MG63 (cell line): Measurements from ENCODE around the gene MARCO. TPM values are rescaled to one million over a fixed set of nuclear protein-coding genes. Genes with fewer than 3 reads are reported as not detected.
"Not testable (repeated sequence)": the region's sequence is repeated elsewhere in the genome, so short reads cannot be mapped to it uniquely, and the experiment has no call there.

Experiments
- DNase-seq: peaks from one replicate; pipeline ENCODE4 v3.0.0-alpha.2; 2020
- H3K27me3 ChIP-seq: fragments of 250-450 bp; sonication (Bioruptor Pico); 2 replicates; pipeline ENCODE4 v1.5.1; 2020; ENCODE audit warnings: mild to moderate bottlenecking, moderate library complexity
- H3K36me3 ChIP-seq: fragments of 250-450 bp; sonication (Bioruptor Pico); 2 replicates; pipeline ENCODE4 v1.5.1; 2020; ENCODE audit warnings: mild to moderate bottlenecking, moderate library complexity
- H3K4me3 ChIP-seq: fragments of 250-450 bp; sonication (Bioruptor Pico); 2 replicates; pipeline ENCODE4 v1.5.1; 2020; ENCODE audit warnings: mild to moderate bottlenecking, moderate library complexity
- H3K9me3 ChIP-seq: fragments of 250-450 bp; sonication (Bioruptor Pico); 2 replicates; pipeline ENCODE4 v1.5.1; 2020; ENCODE audit warnings: mild to moderate bottlenecking, moderate library complexity
- total RNA-seq: library from RNA; depleted of rRNA; stranded (reverse); fragments of >200 nt; shearing (Covaris generic); gene quantifications from 2 replicates; pipeline ENCODE4 v1.2.3, GENCODE V29; 2014; ENCODE audit warnings: low replicate concordance; rRNA removed

Gene MARCO
- total RNA-seq, 1 experiment from 2014 or later: not detected

DNA sequence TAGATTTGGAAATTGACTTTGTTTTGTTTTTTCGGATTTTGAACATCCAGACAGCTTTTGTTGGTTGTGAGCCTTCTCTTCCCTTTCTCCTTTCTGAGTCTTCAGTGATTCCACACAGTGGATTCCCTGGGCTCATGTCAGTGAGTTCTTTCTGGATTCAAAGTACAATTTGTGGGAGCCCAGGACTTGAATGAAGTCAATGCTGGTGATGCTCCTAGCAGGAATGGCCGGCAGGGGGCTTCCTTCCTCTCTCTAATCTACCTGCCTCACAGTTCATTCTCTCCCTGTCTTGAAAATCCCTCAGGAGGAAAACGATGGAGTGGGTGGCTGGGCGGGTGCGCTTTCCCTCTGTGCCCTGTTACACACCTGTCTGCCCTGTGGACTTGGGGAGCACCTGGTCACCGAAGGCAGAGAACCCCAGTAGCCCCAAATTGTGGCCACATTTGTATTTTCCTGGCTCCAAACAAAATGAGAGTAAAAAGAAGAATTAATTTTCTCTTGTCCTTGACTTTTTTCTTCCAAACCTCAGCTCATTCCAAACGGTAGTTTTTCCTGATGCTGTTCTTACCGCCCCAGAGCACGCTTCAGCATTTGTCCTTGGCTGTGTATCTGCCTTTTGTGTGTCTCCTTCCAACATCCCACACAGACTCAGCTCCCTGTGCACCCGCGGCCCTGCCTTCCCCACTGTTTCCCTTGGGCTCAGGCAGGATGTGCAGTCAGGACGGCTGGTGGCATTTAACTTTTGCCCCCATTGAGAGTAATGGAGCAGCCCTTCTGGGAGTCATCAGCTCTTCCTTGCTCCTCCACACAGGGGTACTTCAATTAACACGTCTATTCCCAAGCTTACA lies 86.6 kb downstream of the MARCO start:
- Histone ChIP-seq H3K27me3 (peaks cover 13% of the 10 kb centered on the region; the same call in 1 of the 2 replicates), H3K4me3 (no peak overlapping the region), H3K9me3 (no peaks in the 10 kb centered on the region), H3K36me3 (no peaks in the 10 kb centered on the region)
- DNase-seq: peak; percentile 34

DNA sequence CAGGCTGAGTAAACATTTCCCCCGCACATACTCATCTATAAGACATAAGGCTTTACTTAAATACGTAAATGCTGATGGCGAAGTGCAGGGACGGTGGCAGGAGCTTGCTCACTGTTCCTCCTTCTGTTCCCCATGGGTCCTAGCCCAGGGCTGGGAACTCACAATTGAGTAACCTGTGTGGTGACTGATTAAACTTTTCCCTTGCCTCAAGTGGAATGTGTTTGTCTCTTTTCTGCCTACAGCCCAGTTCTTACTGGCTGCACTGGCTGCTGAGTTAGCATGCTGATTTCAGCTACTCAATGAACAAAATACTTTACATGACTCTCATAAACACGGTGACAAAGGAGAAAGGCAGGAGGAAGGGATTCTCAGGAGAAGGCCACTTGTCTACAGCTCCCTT lies 87.3 kb downstream of the MARCO start:
- DNase-seq: no peak
- Histone ChIP-seq H3K36me3 (no peaks in the 10 kb centered on the region), H3K4me3 (no peak overlapping the region), H3K27me3 (peaks cover 13% of the 10 kb centered on the region; the same call in 1 of the 2 replicates), H3K9me3 (peaks cover 1% of the 10 kb centered on the region; the same call in 1 of the 2 replicates)

DNA sequence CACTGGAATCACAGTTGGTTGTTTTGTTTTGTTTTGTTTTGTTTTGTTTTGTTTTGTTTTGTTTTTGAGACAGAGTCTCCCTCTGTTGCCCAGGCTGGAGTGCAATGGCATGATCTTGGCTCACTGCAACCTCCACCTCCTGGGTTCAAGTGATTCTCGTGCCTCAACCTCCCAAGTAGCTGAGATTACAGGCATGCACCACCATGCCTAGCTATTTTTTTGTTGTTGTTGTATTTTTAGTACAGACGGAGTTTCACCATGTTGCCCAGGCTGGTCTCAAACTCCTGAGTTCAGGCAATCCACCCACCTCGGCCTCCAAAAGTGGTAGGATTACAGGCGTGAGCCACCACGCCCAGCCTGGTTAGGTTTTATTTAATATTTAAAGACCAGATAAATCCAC lies 95.9 kb downstream of the MARCO start:
- H3K36me3 ChIP-seq, H3K4me3 ChIP-seq, DNase-seq: not testable (repeated sequence)
- peaks cover 47% of the 10 kb centered on the region for H3K27me3 ChIP-seq
- peaks cover 15% of the 10 kb centered on the region; the same call in 1 of the 2 replicates for H3K9me3 ChIP-seq

DNA sequence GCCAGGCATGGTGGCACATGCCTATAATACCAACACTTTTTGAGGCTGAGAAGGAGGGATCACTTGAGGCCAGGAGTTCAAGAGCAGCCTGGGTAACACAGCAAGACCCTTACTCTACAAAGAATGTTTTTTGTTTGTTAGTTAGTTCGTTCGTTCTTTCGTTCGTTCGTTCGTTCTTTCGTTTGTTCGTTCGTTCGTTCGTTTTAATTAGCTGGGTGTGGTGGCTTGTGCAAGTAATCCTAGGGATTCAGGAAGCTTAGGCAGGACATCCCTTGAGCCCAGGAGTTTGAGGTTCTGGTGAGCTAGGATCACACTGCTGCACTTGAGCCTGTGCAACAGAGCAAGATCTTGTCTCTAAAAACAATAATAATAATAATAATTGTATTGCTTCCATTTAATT lies 98.7 kb downstream of the MARCO start:
- DNase-seq: no peak

More for the DNA sequence above, 98.7 kb downstream of the MARCO start:
- no peak overlapping the region for H3K4me3 ChIP-seq
- H3K36me3 ChIP-seq: no peaks in the 10 kb centered on the region
- H3K9me3 ChIP-seq: peaks cover 14% of the 10 kb centered on the region; the same call in 1 of the 2 replicates
- peaks cover 56% of the 10 kb centered on the region for H3K27me3 ChIP-seq

Other genes with a start within 250 kb of the MARCO start
- gene EN1, start 94.5 kb upstream of the MARCO start, total RNA-seq: 1.2 and 7.2 TPM in 2 replicates
- gene C1QL2, start 216.6 kb downstream of the MARCO start, total RNA-seq: not detected in 2 replicates